ENCODE data around the gene REG1B.
"Not testable (repeated sequence)": the region's sequence is repeated elsewhere in the genome, so short reads cannot be mapped to it uniquely, and the experiment has no call there.

The REG1B gene

DNA sequence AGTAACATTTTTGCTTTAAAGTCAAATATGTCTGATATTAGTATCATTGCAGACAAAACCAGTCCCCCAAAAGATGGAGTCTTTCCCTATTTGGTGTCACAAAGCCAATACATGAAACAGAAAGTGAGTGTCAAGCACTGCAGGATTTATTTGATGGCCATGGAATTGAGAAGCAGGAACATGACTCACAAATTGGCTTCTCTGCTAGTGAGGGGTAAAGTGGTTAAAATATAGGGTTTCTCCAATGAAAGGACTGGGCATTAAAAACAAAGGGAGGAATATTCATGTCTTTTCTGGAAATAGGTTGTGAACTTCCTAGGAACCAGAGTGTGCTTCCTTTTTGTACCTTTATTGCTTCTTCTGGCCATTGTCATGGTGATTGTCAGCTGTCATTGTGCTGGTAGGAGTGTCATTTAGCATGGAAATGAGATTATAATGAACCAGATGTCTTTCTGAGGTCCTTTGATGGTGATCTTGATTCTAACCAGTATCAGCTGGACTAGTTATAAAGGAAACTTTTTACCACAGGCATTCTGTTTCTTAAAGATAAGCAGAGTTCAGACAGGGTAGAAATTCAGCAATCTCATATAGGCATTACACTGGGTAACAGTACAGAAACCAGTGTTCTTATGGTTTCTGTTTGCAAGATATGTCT, 4.1 kb downstream of the REG1B start:
- no peak for DNase-seq

DNA sequence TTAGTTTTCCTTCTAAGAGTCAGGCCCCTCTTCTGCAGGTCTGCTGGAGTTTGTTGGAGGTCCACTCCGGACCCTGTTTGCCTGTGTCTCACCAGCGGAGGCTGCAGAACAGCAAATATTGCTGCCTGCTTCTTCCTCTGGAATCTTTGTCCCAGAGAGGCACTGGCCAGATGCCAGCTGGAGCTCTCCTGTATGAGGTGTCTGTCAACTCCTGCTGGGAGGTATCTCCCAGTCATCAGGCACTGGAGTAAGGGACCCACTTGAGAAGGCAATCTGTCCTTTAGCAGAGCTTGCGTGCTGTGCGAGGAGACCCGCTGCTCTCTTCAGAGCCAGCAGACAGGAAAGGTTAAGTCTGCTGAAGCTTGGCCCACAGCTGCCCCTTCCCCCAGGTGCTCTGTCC, 4.8 kb downstream of the REG1B start:
- DNase-seq = no peak

GRCh38 chr2:79071078-79071477, 16.7 kb downstream of the REG1B start:
- DNase-seq = no peak

- no peak for DNase-seq
These were observed 22.6 kb downstream of the REG1B start for GRCh38 chr2:79065201-79065600.

DNA sequence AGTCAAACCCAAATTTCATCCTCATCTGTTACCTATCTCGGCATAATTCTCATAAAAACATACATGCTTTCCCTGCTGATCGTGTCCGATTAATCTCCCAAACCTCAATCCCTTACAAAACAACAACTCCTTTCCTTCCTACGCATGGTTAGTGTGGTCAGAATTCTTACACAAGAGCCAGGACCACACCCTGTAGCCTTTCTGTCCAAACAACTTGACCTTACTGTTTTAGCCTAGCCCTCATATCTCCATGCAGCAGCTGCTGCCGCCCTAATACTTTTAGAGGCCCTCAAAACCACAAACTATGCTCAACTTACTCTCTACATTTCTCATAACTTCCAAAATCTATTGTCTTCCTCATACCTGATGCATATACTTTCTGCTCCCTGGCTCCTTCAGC, 33.0 kb downstream of the REG1B start:
- DNase-seq = not testable (repeated sequence)

- DNase-seq = not testable (repeated sequence)
These were observed 34.3 kb downstream of the REG1B start for GRCh38 chr2:79053486-79053885.

GRCh38 chr2:79041032-79041448, 46.8 kb downstream of the REG1B start:
- DNase-seq = no peak

- no peak for DNase-seq
These were observed 47.8 kb downstream of the REG1B start for GRCh38 chr2:79039944-79040343.
